ENCODE data around the gene MYOM3. TPM values are rescaled to one million over a fixed set of nuclear protein-coding genes. Genes with fewer than 3 reads are reported as not detected.

MYOM3 gene
- total RNA-seq, 1 experiment from 2014 or later, result 7.9 TPM

GRCh38 chr1:24018611-24019580, 93.0 kb downstream of the MYOM3 start:
- intact Hi-C loops (cut with micrococcal nuclease), result no loop called here
- Histone ChIP-seq H3K4me3 (replicated peaks in 1 of 2; ENCODE audit: low read depth in 1 of 2, low read length in 2 of 2) (peak overlapping the region in 1 of 2 experiments; percentile 22; a peak in 2 of 4 replicates), H3K27ac (ENCODE audit: low read depth, low read length) (peak overlapping the region; percentile 56), H2AFZ (ENCODE audit: low read depth, low read length, poor library complexity, severe bottlenecking) (peak overlapping the region; percentile 56), H3K4me1 (ENCODE audit: control insufficient read depth in 1 of 2, insufficient read depth in 2 of 2, low read length in 2 of 2) (peaks cover 43 to 48% of the 10 kb centered on the region in 2 experiments), H3K27me3 (ENCODE audit: insufficient read depth, low read length) (no peaks in the 10 kb centered on the region), H3K36me3 (ENCODE audit: control insufficient read depth in 1 of 2, insufficient read depth in 2 of 2, low read length in 2 of 2) (no peaks in the 10 kb centered on the region), H3K9me2 (ENCODE audit: insufficient read depth) (no peaks in the 10 kb centered on the region), H4K20me1 (ENCODE audit: insufficient read depth) (no peaks in the 10 kb centered on the region), H3K4me2 (ENCODE audit: low read length) (peak overlapping the region; percentile 82), H3K9ac (ENCODE audit: low read length) (peak overlapping the region; percentile 40), H3K9me3 (ENCODE audit: control insufficient read depth in 1 of 2, insufficient read depth in 1 of 2, low read depth in 1 of 2, low read length in 2 of 2) (no peaks in the 10 kb centered on the region), H3K79me2 (ENCODE audit: insufficient read depth, low read length) (no peaks in the 10 kb centered on the region)
- ATAC-seq (peak; percentile 75), DNase-seq (ENCODE audit: low read depth, low spot score) (peak; percentile 79)
- no TSS peak for BruUV-seq (replicated peaks)
- CTCF ChIA-PET, result interaction anchor here (1.1 to 1.2 kb wide), 2 partner anchors 9 to 28 kb away, joined by 3 to 5 read pairs; no protein-coding TSS in a partner anchor
- POLR2A ChIA-PET, result interaction anchor here (1.7 kb wide), 1 partner anchor 16 kb away, joined by 6 read pairs; no protein-coding TSS in a partner anchor
- TF ChIP-seq ZFX (IDR thresholded peaks at IDR 0.05), result 0 out of 2 replicates have a peak, but pooled peaks have one; percentile 15
- TF ChIP-seq ZNF274 (IDR thresholded peaks at IDR 0.05; ENCODE audit: low read depth, low read length), result no peak
- no peak for TF ChIP-seq REST (IDR thresholded peaks at IDR 0.05; ENCODE audit: low read depth)
- TF ChIP-seq RAD21 (IDR thresholded peaks at IDR 0.05; ENCODE audit: low read depth), result peak; percentile 6; the same call in 1 of the 2 replicates
- no peak for TF ChIP-seq CTCF (IDR thresholded peaks at IDR 0.05 in 2 of 3, conservative IDR thresholded peaks at IDR 0.05 in 1 of 3; ENCODE audit: borderline replicate concordance in 1 of 3, insufficient read depth in 1 of 3, low read depth in 2 of 3, low read length in 2 of 3)
- TF ChIP-seq CBX3 (IDR thresholded peaks at IDR 0.05; ENCODE audit: low read depth), result peak; percentile 44; the same call in 1 of the 2 replicates
- RAD21 ChIA-PET (ENCODE audit: low non-redundant PET in 1 of 2, low total read pairs in 2 of 2, uncharacterized antibody in 2 of 2, unreplicated experiment in 2 of 2), result interaction anchor here in 1 of 2 experiments (0.6 kb wide), 1 partner anchor 193 kb away, joined by 3 read pairs; the partner anchor contains the start of gene HMGCL
